NCI-H526 (cell line): ENCODE data around the gene MINDY4.

Experiments used
- DNase-seq, 2 experiments: peaks; one replicate each; lab custom pipeline; 2025; lab: John Stamatoyannopoulos, UW

MINDY4 gene

GRCh38 chr7:30931929-30932540, 160.8 kb downstream of the MINDY4 start:
- DNase-seq, result no peak

- no peak for DNase-seq
These were observed 161.3 kb downstream of the MINDY4 start for GRCh38 chr7:30932562-30932961.

- DNase-seq, result peak in 1 of 2 experiments; percentile 22
These were observed 162.1 kb downstream of the MINDY4 start for GRCh38 chr7:30933124-30933974.

GRCh38 chr7:30934225-30934624, 163.0 kb downstream of the MINDY4 start:
- no peak for DNase-seq

GRCh38 chr7:30934732-30935568, 163.7 kb downstream of the MINDY4 start:
- DNase-seq, result no peak

- DNase-seq, result no peak
These were observed 164.3 kb downstream of the MINDY4 start for GRCh38 chr7:30935569-30935877.

GRCh38 chr7:30936650-30937245, 165.5 kb downstream of the MINDY4 start:
- DNase-seq, result no peak

- DNase-seq, result peak in 1 of 2 experiments; percentile 40
These were observed 166.2 kb downstream of the MINDY4 start for GRCh38 chr7:30937416-30937815.

GRCh38 chr7:30938435-30939316, 167.5 kb downstream of the MINDY4 start:
- DNase-seq, result peak; percentile 81 to 92

GRCh38 chr7:30941582-30942323, 170.5 kb downstream of the MINDY4 start:
- no peak for DNase-seq
